Osteoblast (primary cell): ENCODE measurements around the gene VAV2. TPM values are rescaled to one million over a fixed set of nuclear protein-coding genes. Genes with fewer than 3 reads are reported as not detected.

Experiments used
- DNase-seq: peaks from one replicate; pipeline ENCODE4 v3.0.0; 2011; ENCODE audit warnings: low spot score, mixed read lengths; ENCODE audit not compliant: insufficient read length; ENCODE audit errors: missing footprints
- H2AFZ ChIP-seq: 2 replicates; pipeline ENCODE4 v1.6.0; 2011; ENCODE audit warnings: mild to moderate bottlenecking, low read length
- H3K27ac ChIP-seq: 2 replicates; pipeline ENCODE4 v1.5.1; 2011; ENCODE audit warnings: mild to moderate bottlenecking, low read depth, low read length, moderate library complexity
- H3K27me3 ChIP-seq: 2 replicates; pipeline ENCODE4 v1.6.0; 2012; ENCODE audit warnings: mild to moderate bottlenecking, control low read depth, inconsistent platforms, low read length, moderate library complexity; ENCODE audit not compliant: insufficient read depth
- H3K36me3 ChIP-seq: 2 replicates; pipeline ENCODE4 v1.5.1; 2011; ENCODE audit warnings: mild to moderate bottlenecking, low read length, control low read depth, moderate library complexity; ENCODE audit not compliant: insufficient read depth
- H3K4me1 ChIP-seq: 2 replicates; pipeline ENCODE4 v1.5.1; 2011; ENCODE audit warnings: mild to moderate bottlenecking, low read length, control low read depth, moderate library complexity; ENCODE audit not compliant: insufficient read depth
- H3K4me2 ChIP-seq: 2 replicates; pipeline ENCODE4 v1.6.0; 2011; ENCODE audit warnings: mild to moderate bottlenecking, low read length; ENCODE audit not compliant: insufficient read depth
- H3K4me3 ChIP-seq: fragments of 200-600 bp; sonication (generic); 3 replicates; pipeline ENCODE4 v1.5.1; 2012; ENCODE audit warnings: mild to moderate bottlenecking, low read length, inconsistent platforms; ENCODE audit not compliant: insufficient read depth
- H3K79me2 ChIP-seq: 2 replicates; pipeline ENCODE4 v1.6.0; 2012; ENCODE audit warnings: mild to moderate bottlenecking, low read length, control low read depth, inconsistent platforms; ENCODE audit not compliant: insufficient read depth
- H3K9me3 ChIP-seq: 2 replicates; pipeline ENCODE4 v1.5.1; 2011; ENCODE audit warnings: low read depth, low read length, control low read depth
- H4K20me1 ChIP-seq: 2 replicates; pipeline ENCODE4 v1.6.0; 2012; ENCODE audit warnings: mild to moderate bottlenecking, low read length, control low read depth; ENCODE audit not compliant: insufficient read depth
- total RNA-seq: library from RNA; depleted of rRNA; stranded (reverse); fragments of >200 nt; gene quantifications from 2 replicates; pipeline ENCODE4 v1.2.3, GENCODE V29; 2012
- TF ChIP-seq, protein P1 (sequence below): IDR thresholded peaks from 2 replicates; pipeline ENCODE4 v1.5.1; 2011; ENCODE audit warnings: mild to moderate bottlenecking, low read depth, low read length, moderate library complexity; ENCODE audit errors: extremely low read depth

The VAV2 gene
- total RNA-seq, 1 donor = 8.0 TPM

- peaks cover 31% of the 10 kb centered on the region for H3K36me3 ChIP-seq
- H3K9me3 ChIP-seq = no peaks in the 10 kb centered on the region
- TF ChIP-seq, protein P1, sequence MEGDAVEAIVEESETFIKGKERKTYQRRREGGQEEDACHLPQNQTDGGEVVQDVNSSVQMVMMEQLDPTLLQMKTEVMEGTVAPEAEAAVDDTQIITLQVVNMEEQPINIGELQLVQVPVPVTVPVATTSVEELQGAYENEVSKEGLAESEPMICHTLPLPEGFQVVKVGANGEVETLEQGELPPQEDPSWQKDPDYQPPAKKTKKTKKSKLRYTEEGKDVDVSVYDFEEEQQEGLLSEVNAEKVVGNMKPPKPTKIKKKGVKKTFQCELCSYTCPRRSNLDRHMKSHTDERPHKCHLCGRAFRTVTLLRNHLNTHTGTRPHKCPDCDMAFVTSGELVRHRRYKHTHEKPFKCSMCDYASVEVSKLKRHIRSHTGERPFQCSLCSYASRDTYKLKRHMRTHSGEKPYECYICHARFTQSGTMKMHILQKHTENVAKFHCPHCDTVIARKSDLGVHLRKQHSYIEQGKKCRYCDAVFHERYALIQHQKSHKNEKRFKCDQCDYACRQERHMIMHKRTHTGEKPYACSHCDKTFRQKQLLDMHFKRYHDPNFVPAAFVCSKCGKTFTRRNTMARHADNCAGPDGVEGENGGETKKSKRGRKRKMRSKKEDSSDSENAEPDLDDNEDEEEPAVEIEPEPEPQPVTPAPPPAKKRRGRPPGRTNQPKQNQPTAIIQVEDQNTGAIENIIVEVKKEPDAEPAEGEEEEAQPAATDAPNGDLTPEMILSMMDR = no peak
- peak; percentile 75 for DNase-seq
- H3K27me3 ChIP-seq = no peaks in the 10 kb centered on the region
- H4K20me1 ChIP-seq = peaks cover 4% of the 10 kb centered on the region
- no peak overlapping the region for H3K4me2 ChIP-seq
- no peak overlapping the region for H3K4me3 ChIP-seq
- H2AFZ ChIP-seq = no peak overlapping the region
- H3K4me1 ChIP-seq = no peaks in the 10 kb centered on the region
- H3K27ac ChIP-seq = no peak overlapping the region
- no peaks in the 10 kb centered on the region for H3K79me2 ChIP-seq
These were observed 210.9 kb downstream of the VAV2 start for GRCh38 chr9:133780962-133781827.

DNA sequence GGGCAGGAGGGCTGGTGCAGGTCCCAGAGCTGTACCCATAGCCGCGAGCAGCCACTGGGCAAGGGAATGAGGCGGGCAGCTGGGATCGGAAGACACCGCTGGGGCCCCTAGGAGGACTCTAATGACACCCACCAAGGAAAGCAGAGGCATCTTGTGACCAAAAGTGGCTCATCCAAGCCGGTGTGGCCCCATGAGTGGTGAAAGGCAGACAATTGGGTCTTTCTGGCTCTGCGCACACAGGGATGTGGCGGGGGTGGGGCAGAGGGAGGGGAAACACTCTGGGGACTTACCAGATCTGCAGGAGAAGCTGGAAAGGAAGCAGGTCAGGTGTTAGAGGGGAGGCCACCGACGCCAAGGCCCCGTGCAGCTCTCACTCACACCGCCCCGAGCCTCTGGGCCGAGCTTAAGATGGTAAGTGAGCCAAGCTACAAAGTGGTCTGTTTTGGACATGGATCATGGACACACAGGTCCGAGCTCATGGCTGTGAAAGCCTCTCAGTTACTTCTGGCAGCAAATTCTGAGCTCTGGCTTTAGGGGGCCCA, 211.6 kb downstream of the VAV2 start:
- DNase-seq = no peak
- H3K79me2 ChIP-seq = no peaks in the 10 kb centered on the region
- no peak overlapping the region for H3K27ac ChIP-seq
- no peaks in the 10 kb centered on the region for H3K4me1 ChIP-seq
- no peak overlapping the region for H2AFZ ChIP-seq
- no peak overlapping the region for H3K4me2 ChIP-seq
- H3K9me3 ChIP-seq = no peaks in the 10 kb centered on the region
- peaks cover 4% of the 10 kb centered on the region for H4K20me1 ChIP-seq
- H3K4me3 ChIP-seq = no peak overlapping the region
- H3K36me3 ChIP-seq = peaks cover 31% of the 10 kb centered on the region
- no peaks in the 10 kb centered on the region for H3K27me3 ChIP-seq
- TF ChIP-seq, protein P1 = no peak

- TF ChIP-seq, protein P1 = no peak
- no peaks in the 10 kb centered on the region for H3K9me3 ChIP-seq
- no peak for DNase-seq
- H3K27me3 ChIP-seq = no peaks in the 10 kb centered on the region
- peaks cover 38% of the 10 kb centered on the region for H3K36me3 ChIP-seq
- no peak overlapping the region for H3K27ac ChIP-seq
- no peak overlapping the region for H3K4me3 ChIP-seq
- H2AFZ ChIP-seq = no peak overlapping the region
- H3K4me2 ChIP-seq = no peak overlapping the region
- H3K79me2 ChIP-seq = no peaks in the 10 kb centered on the region
- H3K4me1 ChIP-seq = no peaks in the 10 kb centered on the region
- peaks cover 4% of the 10 kb centered on the region for H4K20me1 ChIP-seq
These were observed 212.4 kb downstream of the VAV2 start for GRCh38 chr9:133779516-133780403.
